Measurements from ENCODE around the gene COPB2.
"Not testable (repeated sequence)": the region's sequence is repeated elsewhere in the genome, so short reads cannot be mapped to it uniquely, and the experiment has no call there.

DNA sequence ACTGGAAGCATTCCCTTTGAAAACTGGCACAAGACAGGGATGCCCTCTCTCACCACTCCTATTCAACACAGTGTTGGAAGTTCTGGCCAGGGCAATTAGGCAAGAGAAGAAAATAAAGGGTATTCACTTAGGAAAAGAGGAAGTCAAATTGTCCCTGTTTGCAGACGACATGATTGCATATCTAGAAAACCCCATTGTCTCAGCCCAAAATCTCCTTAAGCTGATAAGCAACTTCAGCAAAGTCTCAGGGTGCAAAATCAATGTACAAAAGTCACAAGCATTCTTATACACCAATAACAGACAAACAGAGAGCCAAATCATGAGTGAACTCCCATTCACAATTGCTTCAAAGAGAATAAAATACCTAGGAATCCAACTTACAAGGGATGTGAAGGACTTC, 54.8 kb downstream of the COPB2 start:
- not testable (repeated sequence) for TF ChIP-seq POLR2A (IDR thresholded peaks at IDR 0.05; ENCODE audit: low read depth, low read length); POLR2AphosphoS5 (IDR thresholded peaks at IDR 0.05; ENCODE audit: low read depth, low read length); SPI1 (IDR thresholded peaks at IDR 0.05; ENCODE audit: low read depth, low read length); PAX5 (IDR thresholded peaks at IDR 0.05; ENCODE audit: insufficient read depth, low read length, severe bottlenecking); TAF1 (IDR thresholded peaks at IDR 0.05; ENCODE audit: low read depth, low read length)
